Raji (cell line): ENCODE results near the gene ZBED4.

Experiments used
- POLR2A ChIP-seq: IDR thresholded peaks from 2 replicates; pipeline ENCODE4 v1.6.1; 2011; ENCODE audit warnings: low read depth, low read length, control low read depth; ENCODE audit not compliant: insufficient read depth

Gene ZBED4

GRCh38 chr22:49894322-49895054 is 40.8 kb downstream of the ZBED4 start:
- no peak for TF ChIP-seq POLR2A

- TF ChIP-seq POLR2A = no peak
Observed at GRCh38 chr22:49896201-49896600, 42.6 kb downstream of the ZBED4 start.

- TF ChIP-seq POLR2A = no peak
Observed at GRCh38 chr22:49897015-49897684, 43.5 kb downstream of the ZBED4 start.

GRCh38 chr22:49899530-49899929 is 45.9 kb downstream of the ZBED4 start:
- no peak for TF ChIP-seq POLR2A

GRCh38 chr22:49900441-49901230 is 47.0 kb downstream of the ZBED4 start:
- TF ChIP-seq POLR2A = no peak

- no peak for TF ChIP-seq POLR2A
Observed at GRCh38 chr22:49901457-49901856, 47.8 kb downstream of the ZBED4 start.

GRCh38 chr22:49903322-49904039 is 49.8 kb downstream of the ZBED4 start:
- TF ChIP-seq POLR2A = no peak

GRCh38 chr22:49904040-49904369 is 50.4 kb downstream of the ZBED4 start:
- TF ChIP-seq POLR2A = no peak

- TF ChIP-seq POLR2A = no peak
Observed at GRCh38 chr22:49905465-49905864, 51.8 kb downstream of the ZBED4 start.

GRCh38 chr22:49906071-49906798 is 52.6 kb downstream of the ZBED4 start:
- no peak for TF ChIP-seq POLR2A

- no peak for TF ChIP-seq POLR2A
Observed at GRCh38 chr22:49906799-49907290, 53.2 kb downstream of the ZBED4 start.

- TF ChIP-seq POLR2A = no peak
Observed at GRCh38 chr22:49907807-49908206, 54.2 kb downstream of the ZBED4 start.

GRCh38 chr22:49909476-49910205 is 56.0 kb downstream of the ZBED4 start:
- TF ChIP-seq POLR2A = no peak
